HG03575 (cell line): ENCODE data around the gene ARAP2.

Source experiments
- ATAC-seq: cut with Tn5 transposase; IDR thresholded peaks from one replicate; pipeline ENCODE4 v1.9.1; 2021; ENCODE audit not compliant: unreplicated experiment, insufficient number of reproducible peaks, low FRiP score; ENCODE audit errors: extremely low read depth

Gene ARAP2

DNA sequence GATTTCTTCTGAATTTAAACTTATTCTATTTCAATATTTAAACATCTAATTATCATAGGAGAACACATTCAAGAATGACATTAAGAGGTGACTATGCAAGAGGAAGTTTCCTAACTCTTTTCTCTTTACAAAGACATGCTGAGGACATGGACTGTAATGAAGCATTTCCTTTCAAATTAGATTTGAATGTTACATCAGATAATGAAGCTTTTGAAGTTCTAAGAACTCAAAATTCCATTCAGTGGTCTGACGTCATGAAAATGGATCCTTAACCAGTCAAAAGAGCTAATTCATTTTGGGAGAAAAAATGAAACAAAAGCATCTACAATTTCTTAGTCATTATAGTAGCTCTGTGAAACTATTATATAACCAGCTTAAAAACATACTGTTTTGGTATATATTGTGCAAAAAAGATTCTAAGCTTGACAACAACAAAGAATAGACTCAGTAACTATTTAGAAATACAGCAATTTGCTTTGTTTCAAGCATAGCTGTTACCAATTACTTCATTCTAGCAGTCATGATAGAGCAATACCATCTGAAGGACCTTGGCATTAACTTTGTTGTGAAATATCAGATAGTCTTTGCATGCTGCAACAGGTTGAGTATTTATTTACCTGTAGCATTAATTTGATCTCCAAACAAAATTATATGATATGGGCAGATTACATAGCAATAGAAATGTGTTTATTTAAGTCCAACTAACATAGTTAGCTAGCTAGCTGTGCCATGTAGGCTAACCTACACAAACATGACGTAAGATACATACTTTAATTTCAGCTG, 23.4 kb upstream of the ARAP2 start:
- ATAC-seq: no peak

DNA sequence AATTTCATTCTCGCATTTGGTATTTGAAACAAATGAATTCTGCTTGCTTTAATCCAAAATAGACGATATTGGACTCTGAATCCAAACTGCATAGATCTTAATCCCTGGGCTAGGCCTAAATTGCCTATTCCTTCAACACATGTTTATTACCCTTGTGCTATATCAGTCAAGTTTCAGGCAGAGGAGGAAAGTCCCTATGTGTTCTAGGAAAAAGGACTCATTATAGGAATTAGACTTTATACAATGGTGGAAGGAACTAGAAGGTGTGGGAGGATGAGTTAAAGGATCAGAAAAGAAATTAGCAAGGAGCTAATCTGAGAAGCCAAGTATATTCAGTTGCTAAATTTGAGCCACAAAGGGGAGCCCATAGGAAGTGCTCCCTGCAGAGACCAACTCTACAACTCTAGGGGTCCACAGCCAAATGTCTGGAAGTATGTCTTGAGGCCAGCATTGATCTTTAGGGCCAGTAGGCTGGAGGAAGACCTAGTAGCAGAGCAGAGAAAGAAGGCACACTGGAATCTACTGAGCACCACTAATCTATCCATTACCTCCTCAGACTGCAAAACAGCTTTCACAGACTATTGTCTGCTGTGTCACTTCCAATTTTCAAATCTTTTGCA, 20.0 kb upstream of the ARAP2 start:
- no peak for ATAC-seq

DNA sequence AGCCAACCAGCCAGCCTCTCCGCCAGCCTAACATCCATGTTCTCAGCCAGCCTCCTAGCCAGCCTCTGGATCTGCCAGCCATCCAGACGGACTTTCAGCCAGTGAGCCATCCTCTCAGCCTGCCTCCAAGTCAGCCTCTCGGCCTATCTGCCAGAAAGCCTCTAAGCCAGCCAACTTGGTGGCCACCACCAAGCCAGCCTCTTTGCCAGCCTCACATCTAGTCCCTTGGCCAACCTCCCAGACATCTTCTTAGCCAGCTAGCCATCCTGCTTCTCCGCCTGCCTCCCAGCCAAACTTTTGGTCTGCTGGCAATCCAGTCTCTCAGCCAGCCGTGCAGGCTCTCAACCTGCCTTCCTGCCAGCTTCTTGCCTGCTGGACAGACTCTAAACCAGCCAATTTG, 16.4 kb upstream of the ARAP2 start:
- no peak for ATAC-seq

GRCh38 chr4:36256398-36256891, 12.1 kb upstream of the ARAP2 start:
- ATAC-seq: peak; percentile 32

DNA sequence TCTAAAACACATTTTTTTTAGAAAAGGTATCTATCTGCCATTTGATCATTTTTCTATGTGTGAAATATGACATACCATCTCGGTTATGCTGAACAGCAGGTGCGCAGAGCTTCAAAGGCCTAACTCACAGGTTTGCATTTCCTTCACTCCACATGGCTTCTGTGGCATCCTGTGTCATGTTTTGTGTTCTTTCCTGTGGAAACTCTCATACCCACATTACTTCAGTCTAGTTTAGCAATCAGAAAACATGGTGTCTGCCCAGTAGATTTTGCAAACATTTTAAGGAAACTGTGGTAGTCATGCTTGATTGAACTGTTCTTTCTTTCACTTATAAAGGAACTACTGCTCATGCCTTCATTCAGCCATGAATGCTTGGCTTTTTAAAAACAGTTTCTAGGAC, 11.3 kb upstream of the ARAP2 start:
- peak; percentile 77 for ATAC-seq

DNA sequence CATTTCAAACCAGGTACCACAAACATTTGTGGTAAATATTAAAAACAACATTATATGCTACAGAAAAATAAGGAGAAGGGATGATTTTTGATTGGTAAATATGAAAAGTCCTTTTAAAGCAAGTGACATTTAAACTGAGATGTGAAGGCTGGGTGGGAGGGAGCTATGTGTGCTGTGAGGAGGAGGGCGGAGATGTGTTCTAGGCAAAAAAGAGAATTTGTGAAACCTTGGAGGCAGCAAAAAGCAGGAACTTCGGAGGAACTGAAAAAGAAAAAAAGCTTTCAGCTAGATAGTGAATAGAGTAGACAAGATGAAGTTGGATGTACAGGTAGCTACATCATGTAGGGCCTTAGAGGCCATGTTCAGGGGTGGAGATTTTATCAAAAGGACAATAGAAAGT, 10.1 kb upstream of the ARAP2 start:
- ATAC-seq: no peak

DNA sequence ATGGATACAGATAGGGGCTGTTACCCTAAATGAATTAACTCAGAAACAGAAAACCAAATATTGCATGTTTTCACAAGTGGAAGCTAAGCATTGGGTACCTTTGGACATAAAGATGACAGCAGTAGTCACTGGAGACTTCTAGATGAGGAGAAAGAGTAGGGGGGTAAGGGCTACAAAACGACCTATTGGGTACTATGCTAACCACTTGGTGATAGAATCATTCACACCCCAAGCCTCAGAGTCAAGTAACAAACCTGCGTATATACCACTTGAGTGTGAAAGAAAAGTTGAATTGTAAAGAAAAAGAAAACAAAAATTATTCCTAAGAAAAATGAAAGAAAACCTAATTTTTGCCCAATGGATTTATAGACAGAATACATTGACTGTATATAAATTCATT, 7.7 kb upstream of the ARAP2 start:
- ATAC-seq: no peak

DNA sequence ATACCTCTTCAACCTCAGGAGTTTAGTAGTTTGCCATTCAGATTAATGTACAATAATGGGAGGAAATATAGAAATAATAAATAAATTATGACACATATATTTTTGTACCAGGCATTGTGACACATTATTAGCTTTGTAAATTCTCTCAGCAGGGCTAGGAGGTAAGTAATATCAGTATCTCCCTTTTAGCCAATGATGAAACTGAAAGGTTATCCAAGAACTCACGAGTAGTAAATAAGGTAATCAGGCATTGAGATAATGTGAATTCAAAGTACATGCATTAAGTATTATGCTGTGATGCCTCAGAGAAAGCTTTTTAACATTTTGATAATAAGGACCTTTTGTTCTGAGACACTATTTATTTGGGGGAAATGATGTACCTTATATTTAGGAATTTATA, 5.3 kb upstream of the ARAP2 start:
- ATAC-seq: no peak

DNA sequence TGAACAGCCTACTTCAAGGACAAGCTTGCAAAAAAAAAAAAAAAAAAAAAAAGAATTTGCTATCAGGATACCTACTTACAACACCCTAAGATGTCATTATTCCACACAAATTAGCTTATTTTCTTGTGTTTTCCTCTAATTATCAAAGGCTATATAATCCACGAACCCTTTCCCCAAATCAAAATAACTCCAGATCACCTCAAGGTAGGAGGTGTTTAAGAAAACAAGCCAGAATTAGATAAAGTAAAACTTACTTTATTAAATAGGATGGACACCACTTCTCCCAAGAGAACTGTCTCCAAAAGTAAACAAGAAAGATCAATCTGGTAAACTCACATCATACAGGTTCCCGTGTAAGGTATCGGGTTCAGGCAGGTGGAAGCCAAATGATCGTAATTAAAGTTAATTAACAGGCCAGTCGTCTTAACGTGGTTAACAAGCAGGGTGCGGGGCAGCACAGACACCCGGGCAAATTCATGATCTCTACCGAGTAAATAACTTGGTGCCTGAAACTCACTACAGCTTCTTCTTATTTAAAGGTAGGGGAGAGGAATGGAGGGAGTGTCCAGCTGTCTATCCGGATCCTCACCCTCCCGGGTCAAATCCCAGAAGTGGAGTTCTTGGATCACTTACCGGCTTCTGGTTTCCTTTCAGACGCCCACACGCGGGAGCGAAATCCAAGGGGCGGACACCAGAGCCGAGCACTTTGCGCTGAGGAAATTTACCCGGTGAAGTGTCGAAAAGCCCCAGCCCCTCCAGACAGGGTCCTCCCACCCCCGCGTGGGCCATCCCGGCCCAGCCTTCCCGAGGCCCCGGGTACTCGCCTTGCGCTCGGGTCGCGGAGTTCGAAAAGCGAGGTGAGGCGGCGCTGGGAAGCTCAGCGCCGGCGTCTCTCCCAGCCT, 708 bp downstream of the ARAP2 start:
- ATAC-seq: no peak

- no peak for ATAC-seq
These were observed 1.5 kb downstream of the ARAP2 start for GRCh38 chr4:36242629-36243354.

DNA sequence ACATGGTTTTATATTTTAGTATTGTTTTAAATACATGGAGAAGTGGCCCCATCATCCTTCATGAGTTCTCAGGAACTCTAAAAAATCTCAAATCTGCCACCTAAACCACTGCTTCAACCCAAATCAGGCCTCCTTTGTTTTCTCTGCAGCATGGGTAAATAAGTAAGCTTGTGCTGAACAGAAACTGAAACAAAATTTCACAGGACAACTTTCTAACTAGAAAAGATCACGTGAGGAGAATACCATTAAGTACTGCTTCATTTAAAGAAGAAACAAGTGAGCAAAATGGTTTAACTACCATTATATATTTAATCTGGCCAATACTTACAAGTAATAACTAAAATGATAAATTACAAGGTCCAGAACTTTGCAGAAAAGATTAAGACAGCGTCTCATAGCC, 2.5 kb downstream of the ARAP2 start:
- ATAC-seq: peak; percentile 54

- ATAC-seq: no peak
These were observed 6.7 kb downstream of the ARAP2 start for GRCh38 chr4:36237366-36238313.

GRCh38 chr4:36236159-36236558, 8.2 kb downstream of the ARAP2 start:
- ATAC-seq: no peak

DNA sequence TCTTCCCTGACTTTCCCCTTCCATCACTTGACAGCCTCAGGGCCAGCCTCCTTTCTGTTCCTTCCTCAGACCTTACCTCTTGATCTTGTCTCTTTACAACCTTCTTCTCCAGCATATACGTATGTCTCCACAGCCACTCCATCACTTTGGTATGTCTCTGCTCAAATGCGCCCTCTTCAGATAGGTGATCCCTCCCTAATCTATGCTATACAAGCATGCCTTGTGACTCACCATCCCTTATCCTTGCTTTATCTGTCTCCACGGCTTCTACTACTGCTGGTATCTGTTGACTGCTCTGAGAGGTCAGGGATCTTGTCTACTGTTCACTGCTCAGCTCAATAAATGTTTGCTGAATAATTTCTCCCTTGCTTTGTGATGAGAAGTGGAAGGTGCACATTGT, 9.0 kb downstream of the ARAP2 start:
- ATAC-seq: no peak

- no peak for ATAC-seq
These were observed 10.6 kb downstream of the ARAP2 start for GRCh38 chr4:36233567-36234266.

- ATAC-seq: no peak
These were observed 13.8 kb downstream of the ARAP2 start for GRCh38 chr4:36230534-36230933.

- no peak for ATAC-seq
These were observed 16.4 kb downstream of the ARAP2 start for GRCh38 chr4:36227913-36228312.
